Astrocyte (in vitro differentiated cells and primary cell): ENCODE results near the gene HLX. TPM values are rescaled to one million over a fixed set of nuclear protein-coding genes. Genes with fewer than 3 reads are reported as not detected.

ENCODE experiments used
- DNase-seq: peaks from one replicate; pipeline ENCODE4 v3.0.0-alpha.2; 2010; ENCODE audit warnings: low read depth
- FAIRE-seq: peaks from 2 replicates; lab custom pipeline; 2011; peaks lifted over from hg19 to GRCh38; lab: Jason Lieb, UNC
- H2AFZ ChIP-seq: 2 replicates; pipeline ENCODE4 v1.6.0; 2012; ENCODE audit warnings: low read depth, low read length, inconsistent platforms
- H3K27ac ChIP-seq: 2 replicates; pipeline ENCODE4 v1.5.1; 2011; ENCODE audit warnings: low read depth, low read length, inconsistent platforms
- H3K27me3 ChIP-seq: 2 replicates; pipeline ENCODE4 v1.6.0; 2011; ENCODE audit warnings: low read length, inconsistent platforms; ENCODE audit not compliant: insufficient read depth
- H3K36me3 ChIP-seq: 2 replicates; pipeline ENCODE4 v1.5.1; 2011; ENCODE audit warnings: low read length, inconsistent platforms; ENCODE audit not compliant: insufficient read depth
- H3K4me1 ChIP-seq: 2 replicates; pipeline ENCODE4 v1.5.1; 2011; ENCODE audit warnings: low read length, inconsistent platforms; ENCODE audit not compliant: insufficient read depth
- H3K4me2 ChIP-seq: 2 replicates; pipeline ENCODE4 v1.6.0; 2012; ENCODE audit warnings: low read length, inconsistent platforms
- H3K4me3 ChIP-seq: 2 replicates; pipeline ENCODE4 v1.5.1; 2011; ENCODE audit warnings: low read depth, mild to moderate bottlenecking, low read length, inconsistent platforms; ENCODE audit not compliant: insufficient read depth
- H3K79me2 ChIP-seq: 2 replicates; pipeline ENCODE4 v1.6.0; 2012; ENCODE audit warnings: mild to moderate bottlenecking, low read length, inconsistent platforms; ENCODE audit not compliant: insufficient read depth
- H3K9ac ChIP-seq: 2 replicates; pipeline ENCODE4 v1.6.0; 2012; ENCODE audit warnings: mild to moderate bottlenecking, low read length, inconsistent platforms
- H3K9me3 ChIP-seq: 2 replicates; pipeline ENCODE4 v1.5.1; 2012; ENCODE audit warnings: low read depth, mild to moderate bottlenecking, low read length, inconsistent platforms; ENCODE audit not compliant: insufficient read depth
- H4K20me1 ChIP-seq: 2 replicates; pipeline ENCODE4 v1.6.0; 2012; ENCODE audit warnings: low read length, inconsistent platforms; ENCODE audit not compliant: insufficient read depth
- H3K27ac Mint-ChIP-seq: one replicate; pipeline ENCODE4 v1.8.0; 2021; ENCODE audit warnings: mild to moderate bottlenecking, mixed read lengths; ENCODE audit not compliant: unreplicated experiment
- H3K27me3 Mint-ChIP-seq: one replicate; pipeline ENCODE4 v1.8.0; 2021; ENCODE audit warnings: low read depth, mixed read lengths; ENCODE audit not compliant: unreplicated experiment
- H3K36me3 Mint-ChIP-seq: one replicate; pipeline ENCODE4 v1.8.0; 2021; ENCODE audit warnings: low read depth, mixed read lengths; ENCODE audit not compliant: unreplicated experiment
- H3K4me1 Mint-ChIP-seq: one replicate; pipeline ENCODE4 v1.8.0; 2021; ENCODE audit warnings: low read depth, mixed read lengths; ENCODE audit not compliant: unreplicated experiment
- H3K4me3 Mint-ChIP-seq: one replicate; pipeline ENCODE4 v1.8.0; 2021; ENCODE audit warnings: mild to moderate bottlenecking, moderate library complexity, mixed read lengths; ENCODE audit not compliant: unreplicated experiment
- H3K9me3 Mint-ChIP-seq: one replicate; pipeline ENCODE4 v1.8.0; 2021; ENCODE audit warnings: mild to moderate bottlenecking, mixed read lengths; ENCODE audit not compliant: unreplicated experiment
- EZH2 ChIP-seq: IDR thresholded peaks from 2 replicates; pipeline ENCODE4 v1.6.1; 2012; ENCODE audit warnings: mild to moderate bottlenecking, low read length, inconsistent platforms; ENCODE audit not compliant: insufficient read depth
- total RNA-seq: library from RNA; stranded (reverse); gene quantifications from 2 replicates; pipeline ENCODE4 v1.2.1, GENCODE V29; 2021
- TF ChIP-seq, protein P1 (sequence below): IDR thresholded peaks from 2 replicates; pipeline ENCODE4 v1.5.1; 2011; ENCODE audit warnings: low read depth, mild to moderate bottlenecking, inconsistent platforms, low read length, moderate library complexity; ENCODE audit not compliant: insufficient read depth

The HLX gene
- total RNA-seq, 1 donor from 2014 or later = 1.4 TPM

DNA sequence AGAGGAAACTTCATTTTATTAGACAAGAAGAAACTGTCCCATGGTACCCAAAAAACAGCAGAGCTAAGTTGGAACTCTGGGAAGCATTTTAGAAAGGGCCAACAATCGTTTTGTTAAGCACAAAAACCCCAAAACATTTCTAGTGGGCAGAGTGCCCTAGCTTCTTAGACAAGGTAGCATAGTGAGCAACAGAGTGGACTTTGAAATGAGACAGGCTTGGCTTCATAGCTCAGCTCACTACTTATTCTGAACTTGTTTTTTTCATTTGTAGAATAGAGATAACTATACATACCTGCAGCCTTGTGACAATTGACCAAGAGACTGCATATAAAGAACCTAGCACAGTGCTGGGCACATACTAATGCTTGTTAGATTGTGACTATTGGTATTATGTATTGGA is 50.1 kb downstream of the HLX start:
- Mint-ChIP-seq H3K4me1 (no peaks in the 10 kb centered on the region), H3K27ac (no peak overlapping the region), H3K9me3 (peaks cover 2% of the 10 kb centered on the region), H3K36me3 (no peaks in the 10 kb centered on the region), H3K4me3 (no peak overlapping the region), H3K27me3 (peaks cover 15% of the 10 kb centered on the region)
- FAIRE-seq = no peak
- Histone ChIP-seq H4K20me1 (no peaks in the 10 kb centered on the region), H3K27me3 (no peaks in the 10 kb centered on the region), H3K4me1 (no peaks in the 10 kb centered on the region), H3K9me3 (no peaks in the 10 kb centered on the region), H3K4me3 (no peak overlapping the region), H3K36me3 (no peaks in the 10 kb centered on the region), H2AFZ (no peak overlapping the region), H3K79me2 (no peaks in the 10 kb centered on the region), H3K27ac (no peak overlapping the region), H3K9ac (no peak overlapping the region), H3K4me2 (no peak overlapping the region)
- no peak for TF ChIP-seq EZH2
- TF ChIP-seq, protein P1, sequence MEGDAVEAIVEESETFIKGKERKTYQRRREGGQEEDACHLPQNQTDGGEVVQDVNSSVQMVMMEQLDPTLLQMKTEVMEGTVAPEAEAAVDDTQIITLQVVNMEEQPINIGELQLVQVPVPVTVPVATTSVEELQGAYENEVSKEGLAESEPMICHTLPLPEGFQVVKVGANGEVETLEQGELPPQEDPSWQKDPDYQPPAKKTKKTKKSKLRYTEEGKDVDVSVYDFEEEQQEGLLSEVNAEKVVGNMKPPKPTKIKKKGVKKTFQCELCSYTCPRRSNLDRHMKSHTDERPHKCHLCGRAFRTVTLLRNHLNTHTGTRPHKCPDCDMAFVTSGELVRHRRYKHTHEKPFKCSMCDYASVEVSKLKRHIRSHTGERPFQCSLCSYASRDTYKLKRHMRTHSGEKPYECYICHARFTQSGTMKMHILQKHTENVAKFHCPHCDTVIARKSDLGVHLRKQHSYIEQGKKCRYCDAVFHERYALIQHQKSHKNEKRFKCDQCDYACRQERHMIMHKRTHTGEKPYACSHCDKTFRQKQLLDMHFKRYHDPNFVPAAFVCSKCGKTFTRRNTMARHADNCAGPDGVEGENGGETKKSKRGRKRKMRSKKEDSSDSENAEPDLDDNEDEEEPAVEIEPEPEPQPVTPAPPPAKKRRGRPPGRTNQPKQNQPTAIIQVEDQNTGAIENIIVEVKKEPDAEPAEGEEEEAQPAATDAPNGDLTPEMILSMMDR = no peak
- no peak for DNase-seq

Other genes starting within 250 kb of the HLX start
- 1.1 and 1.8 TPM in 2 replicates for gene C1orf115, start 189.1 kb upstream of the HLX start, total RNA-seq
- gene MTARC2, start 131.1 kb upstream of the HLX start, total RNA-seq = 3.1 and 3.9 TPM in 2 replicates
- 4.5 and 8.5 TPM in 2 replicates for gene MTARC1, start 92.5 kb upstream of the HLX start, total RNA-seq